GM13977 (cell line): ENCODE results near the gene CMTM4.

Experiments
- DNase-seq: peaks from one replicate; pipeline ENCODE4 v3.0.0; 2012; ENCODE audit warnings: low spot score
- CTCF ChIP-seq: IDR thresholded peaks from 2 replicates; pipeline ENCODE4 v1.5.1; 2012; ENCODE audit warnings: mild to moderate bottlenecking, control low read depth; ENCODE audit not compliant: insufficient read depth; ENCODE audit errors: extremely low read depth, missing control alignments
- in situ Hi-C: fragments of 300-500 bp; cut with MboI; formaldehyde crosslinking; loops from one replicate; pipeline ENCODE4 v1.12.0; 2022; ENCODE audit warnings: low sequenced_read_pairs, low pct_unique_long_range_greater_than_20kb, mixed read lengths, inconsistent platforms; ENCODE audit not compliant: unreplicated experiment

The CMTM4 gene

GRCh38 chr16:66706506-66706880 is 9.9 kb upstream of the CMTM4 start:
- DNase-seq = no peak

DNA sequence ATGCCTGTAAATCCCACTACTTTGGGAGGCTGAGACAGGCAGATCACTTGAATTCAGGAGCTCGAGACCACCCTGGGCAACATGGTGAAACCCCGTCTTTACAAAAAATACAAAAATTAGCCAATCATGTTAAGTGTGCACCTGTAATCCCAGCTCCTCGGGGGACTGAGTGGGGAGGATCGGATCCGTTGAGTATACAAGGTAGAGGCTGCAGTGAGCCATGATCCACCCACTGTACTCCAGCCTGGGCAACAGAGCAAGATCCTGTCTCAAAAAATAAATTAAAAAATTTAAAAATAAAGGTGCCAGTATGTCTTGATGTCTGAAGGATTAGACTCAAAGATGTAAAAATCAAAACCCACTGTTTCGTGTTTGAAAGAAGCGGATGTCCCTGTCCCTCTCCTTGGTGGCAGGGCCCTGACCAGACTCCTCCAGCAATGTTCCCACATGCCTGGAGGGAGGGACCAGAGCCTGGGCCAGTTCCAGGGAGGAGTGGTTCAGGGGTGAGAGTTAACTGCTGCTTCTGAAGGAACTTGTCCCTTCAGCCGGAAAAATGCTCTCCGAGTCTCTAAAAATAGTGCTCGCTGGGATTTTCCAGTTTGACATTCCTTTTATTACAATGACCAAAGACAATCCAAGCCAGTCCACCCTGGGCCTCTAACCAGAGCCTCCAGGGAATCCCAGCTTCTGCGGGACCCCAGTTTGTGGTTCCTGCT is 9.4 kb upstream of the CMTM4 start:
- in situ Hi-C loops = no loop called here
- DNase-seq = no peak
- no peak for TF ChIP-seq CTCF

More at GRCh38 chr16:66706506-66706880, 9.9 kb upstream of the CMTM4 start:
- in situ Hi-C loops = no loop called here
- TF ChIP-seq CTCF = no peak

GRCh38 chr16:66703406-66704215 is 7.1 kb upstream of the CMTM4 start:
- no peak for TF ChIP-seq CTCF
- DNase-seq = no peak
- in situ Hi-C loops = no loop called here

DNA sequence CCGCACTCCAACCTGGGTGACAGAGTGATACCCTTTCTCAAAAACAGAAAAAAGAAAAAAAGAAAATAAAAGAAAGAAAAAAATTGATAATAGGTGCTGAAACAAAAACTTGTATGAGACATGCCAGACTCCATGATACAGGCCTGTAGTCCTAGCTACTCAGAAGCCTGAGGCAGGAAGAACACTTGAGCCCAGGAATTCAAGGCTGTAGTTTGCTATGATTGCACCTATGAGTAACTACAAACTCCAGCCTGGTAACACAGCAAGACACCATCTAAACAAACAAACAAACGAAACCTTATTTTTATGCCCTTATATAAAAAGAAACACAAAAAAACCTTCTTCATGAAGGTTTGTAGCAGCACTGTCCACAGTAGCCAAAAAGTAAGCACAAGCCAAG is 5.0 kb upstream of the CMTM4 start:
- DNase-seq = no peak
- no peak for TF ChIP-seq CTCF

GRCh38 chr16:66701026-66701425 is 4.5 kb upstream of the CMTM4 start:
- in situ Hi-C loops = no loop called here
- no peak for DNase-seq

More for the DNA sequence above, 5.0 kb upstream of the CMTM4 start:
- in situ Hi-C loops = no loop called here

GRCh38 chr16:66699898-66700297 is 3.4 kb upstream of the CMTM4 start:
- no peak for DNase-seq
- in situ Hi-C loops = no loop called here

More at GRCh38 chr16:66701026-66701425, 4.5 kb upstream of the CMTM4 start:
- TF ChIP-seq CTCF = no peak

More at GRCh38 chr16:66699898-66700297, 3.4 kb upstream of the CMTM4 start:
- TF ChIP-seq CTCF = no peak
